GM12873 (cell line): ENCODE results near the gene FASLG.

ENCODE experiments used
- TF ChIP-seq, protein P1 (sequence below): IDR thresholded peaks from 2 replicates; pipeline ENCODE4 v1.5.1; 2012; ENCODE audit warnings: low read depth, mild to moderate bottlenecking, moderate library complexity, low read length, control low read depth; ENCODE audit not compliant: insufficient read depth; ENCODE audit errors: missing control alignments

Gene FASLG

DNA sequence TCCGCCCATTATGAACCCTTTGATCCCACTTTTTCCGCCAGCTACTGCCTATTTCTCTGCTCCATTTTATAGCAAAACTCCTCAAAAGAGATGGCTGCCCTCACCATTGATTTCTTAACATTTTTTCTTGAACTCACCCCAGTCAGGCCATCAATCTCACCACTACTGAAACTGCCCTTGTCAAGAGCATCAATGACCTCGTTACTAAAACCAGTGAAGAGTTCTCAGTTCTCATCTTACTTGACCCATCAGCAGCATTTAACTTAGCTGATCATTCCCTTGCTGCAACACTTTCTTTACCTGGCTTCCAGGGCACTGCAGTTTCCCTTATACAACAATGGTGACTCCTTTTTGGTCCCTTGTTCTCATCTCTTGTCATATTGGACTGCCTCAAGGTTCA, 35.2 kb upstream of the FASLG start:
- TF ChIP-seq, protein P1, sequence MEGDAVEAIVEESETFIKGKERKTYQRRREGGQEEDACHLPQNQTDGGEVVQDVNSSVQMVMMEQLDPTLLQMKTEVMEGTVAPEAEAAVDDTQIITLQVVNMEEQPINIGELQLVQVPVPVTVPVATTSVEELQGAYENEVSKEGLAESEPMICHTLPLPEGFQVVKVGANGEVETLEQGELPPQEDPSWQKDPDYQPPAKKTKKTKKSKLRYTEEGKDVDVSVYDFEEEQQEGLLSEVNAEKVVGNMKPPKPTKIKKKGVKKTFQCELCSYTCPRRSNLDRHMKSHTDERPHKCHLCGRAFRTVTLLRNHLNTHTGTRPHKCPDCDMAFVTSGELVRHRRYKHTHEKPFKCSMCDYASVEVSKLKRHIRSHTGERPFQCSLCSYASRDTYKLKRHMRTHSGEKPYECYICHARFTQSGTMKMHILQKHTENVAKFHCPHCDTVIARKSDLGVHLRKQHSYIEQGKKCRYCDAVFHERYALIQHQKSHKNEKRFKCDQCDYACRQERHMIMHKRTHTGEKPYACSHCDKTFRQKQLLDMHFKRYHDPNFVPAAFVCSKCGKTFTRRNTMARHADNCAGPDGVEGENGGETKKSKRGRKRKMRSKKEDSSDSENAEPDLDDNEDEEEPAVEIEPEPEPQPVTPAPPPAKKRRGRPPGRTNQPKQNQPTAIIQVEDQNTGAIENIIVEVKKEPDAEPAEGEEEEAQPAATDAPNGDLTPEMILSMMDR, result no peak

DNA sequence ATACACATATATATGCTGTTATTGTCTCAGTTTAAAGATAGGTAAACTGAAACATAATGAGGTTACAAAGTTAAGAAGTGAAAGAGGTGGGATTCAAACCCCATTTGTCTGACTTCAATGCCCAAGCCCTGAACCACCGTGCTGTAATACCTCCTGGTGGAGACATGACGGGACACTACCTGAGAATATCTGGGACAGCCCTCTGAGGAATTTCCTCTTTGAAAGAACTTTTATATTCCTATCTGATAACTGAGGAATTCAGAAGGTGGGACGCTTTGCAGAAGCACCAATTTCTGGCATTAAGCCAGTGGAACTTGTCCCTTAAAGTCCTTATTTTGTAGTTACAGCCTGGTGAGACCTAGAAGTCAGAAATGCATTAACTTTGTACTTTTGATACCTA, 32.1 kb upstream of the FASLG start:
- TF ChIP-seq, protein P1, result no peak

DNA sequence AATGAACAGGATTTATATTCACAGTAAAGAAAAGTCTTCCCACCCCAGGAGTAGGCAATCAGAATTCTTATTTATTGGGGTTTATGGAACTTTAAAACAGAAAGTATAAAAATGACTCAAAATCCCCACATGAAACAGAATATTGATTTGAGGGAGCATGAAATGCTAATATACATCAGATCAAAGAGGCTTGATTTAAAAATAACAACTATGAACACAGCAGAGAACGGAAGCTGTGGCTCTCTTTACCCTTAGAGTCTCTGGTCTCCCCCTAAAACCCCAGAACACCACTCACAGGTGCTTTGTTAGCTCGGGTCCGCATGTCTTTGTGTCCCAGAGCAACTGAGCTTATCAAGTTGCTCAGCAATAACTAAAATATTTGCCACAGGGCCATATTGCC, 31.2 kb upstream of the FASLG start:
- TF ChIP-seq, protein P1, result no peak

DNA sequence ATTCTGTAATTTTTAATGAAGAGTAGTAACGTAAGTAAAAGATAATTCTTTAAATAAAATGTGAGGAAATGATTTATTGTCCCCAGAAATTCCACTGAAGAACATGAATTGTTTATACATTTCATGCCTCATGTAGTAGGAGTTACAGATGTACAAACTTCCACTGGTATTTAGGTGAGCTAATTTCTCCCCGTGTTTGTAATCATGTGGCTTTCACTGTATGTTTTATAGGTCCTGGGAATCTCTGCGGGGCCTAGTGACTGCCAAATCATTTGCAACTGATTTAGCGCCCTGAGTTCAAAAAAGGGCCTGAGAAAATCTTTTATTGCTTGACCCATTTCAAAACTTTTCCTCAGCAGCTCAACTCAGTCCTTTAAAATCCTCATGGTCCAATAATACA, 30.5 kb upstream of the FASLG start:
- TF ChIP-seq, protein P1, result no peak

DNA sequence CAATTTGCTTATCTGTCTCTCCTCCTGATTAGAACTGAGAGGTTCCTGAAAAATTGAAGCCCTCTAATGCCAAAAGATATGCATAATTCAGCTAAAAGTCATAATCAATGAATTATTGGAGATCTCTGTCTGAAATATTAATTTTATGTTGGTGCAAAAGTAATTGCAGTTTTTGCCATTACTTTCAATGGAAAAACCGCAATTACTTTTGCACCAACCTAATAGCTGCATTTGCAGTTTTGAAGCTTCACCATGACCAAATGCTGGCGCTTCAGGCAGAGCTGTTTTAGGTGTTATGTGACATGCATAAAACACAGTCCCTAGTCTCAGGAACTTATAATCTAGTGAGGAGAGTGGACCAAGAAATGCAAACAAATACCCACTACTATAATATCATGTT, 29.7 kb upstream of the FASLG start:
- TF ChIP-seq, protein P1, result no peak

DNA sequence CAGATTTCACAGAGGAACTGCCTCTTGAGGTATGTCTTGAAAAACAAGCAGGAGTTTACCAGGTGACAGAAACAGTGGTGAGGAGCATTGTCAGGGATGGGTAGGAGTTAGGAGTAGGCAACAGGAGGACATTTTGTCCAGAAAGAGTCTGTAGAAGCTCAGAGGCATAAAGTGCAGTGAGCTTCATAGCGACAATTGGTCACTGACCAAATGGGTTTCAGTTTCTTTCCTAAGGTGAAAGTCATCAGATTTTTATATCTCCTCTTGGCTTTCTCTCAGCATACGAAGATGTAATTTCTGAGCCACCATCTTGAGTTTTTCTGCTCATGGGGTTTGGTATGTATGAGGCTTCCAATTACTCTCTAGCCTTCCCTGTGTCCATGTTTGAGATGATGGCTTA, 29.3 kb upstream of the FASLG start:
- TF ChIP-seq, protein P1, result no peak

DNA sequence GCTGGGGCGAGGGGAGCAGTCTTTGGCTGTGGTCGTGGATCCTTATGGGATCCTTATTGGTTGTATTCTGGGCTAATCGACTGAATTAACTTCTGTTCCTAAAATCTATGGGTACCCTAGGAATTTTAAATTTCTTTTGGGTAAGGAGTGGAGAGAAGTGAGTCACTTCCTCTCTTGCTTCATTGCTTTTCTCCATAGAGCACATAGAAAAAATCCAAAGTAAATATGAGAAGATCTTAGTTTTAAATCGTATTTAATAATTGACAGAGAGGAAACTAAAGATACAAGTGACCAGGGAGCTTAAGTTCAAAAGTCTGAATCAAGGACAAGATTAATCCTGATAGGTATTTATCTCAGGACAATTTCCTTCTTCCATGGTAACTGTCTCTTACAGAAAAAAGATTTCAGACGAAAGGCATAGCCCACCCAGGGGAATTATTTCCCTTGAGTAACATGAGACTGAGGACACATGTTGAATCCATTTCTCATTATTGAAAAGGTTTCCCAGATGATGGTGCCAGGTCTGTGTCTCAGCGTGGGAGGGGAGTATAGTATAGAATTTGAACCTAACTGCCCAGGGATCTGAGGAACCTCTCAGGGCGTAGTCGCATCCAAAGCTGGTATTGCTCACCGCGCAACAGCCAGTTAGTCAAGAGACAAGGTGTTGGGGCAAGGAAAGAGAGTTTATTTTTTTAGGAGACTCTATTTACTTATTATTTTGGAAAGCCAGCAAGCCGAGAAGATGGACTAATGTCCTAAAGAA, 28.7 kb upstream of the FASLG start:
- TF ChIP-seq, protein P1, result no peak
